Neural progenitor cell (in vitro differentiated cells): ENCODE results near the gene PAQR7. TPM values are rescaled to one million over a fixed set of nuclear protein-coding genes. Genes with fewer than 3 reads are reported as not detected.

ENCODE experiments used
- DNase-seq: peaks from one replicate; pipeline ENCODE4 v3.0.0-alpha.2; 2016; ENCODE audit warnings: low spot score
- H2AFZ ChIP-seq: fragments of 200-600 bp; sonication (generic); replicated peaks from 2 replicates; pipeline ENCODE4 v1.6.1; 2016; ENCODE audit warnings: antibody characterized with exemption
- H3F3A ChIP-seq: fragments of 200-600 bp; sonication (generic); 2 replicates; pipeline ENCODE4 v1.6.1; 2016; ENCODE audit warnings: antibody characterized with exemption, low read depth
- H3K27ac ChIP-seq: fragments of 200-600 bp; sonication (generic); 2 replicates; pipeline ENCODE4 v1.5.1; 2016; ENCODE audit warnings: mild to moderate bottlenecking
- H3K27me3 ChIP-seq: fragments of 200-600 bp; sonication (generic); 2 replicates; pipeline ENCODE4 v1.6.1; 2016; ENCODE audit warnings: mild to moderate bottlenecking, moderate library complexity
- H3K36me3 ChIP-seq: fragments of 200-600 bp; sonication (generic); 2 replicates; pipeline ENCODE4 v1.5.1; 2016
- H3K4me1 ChIP-seq: fragments of 200-600 bp; sonication (generic); 2 replicates; pipeline ENCODE4 v1.6.1; 2016; ENCODE audit warnings: mixed run types
- H3K4me2 ChIP-seq: fragments of 200-600 bp; sonication (generic); 2 replicates; pipeline ENCODE4 v1.6.1; 2016
- H3K4me3 ChIP-seq: fragments of 200-600 bp; sonication (generic); 2 replicates; pipeline ENCODE4 v1.5.1; 2016
- H3K79me2 ChIP-seq: fragments of 200-600 bp; sonication (generic); 2 replicates; pipeline ENCODE4 v1.6.1; 2016; ENCODE audit warnings: low read depth
- H3K9ac ChIP-seq: fragments of 200-600 bp; sonication (generic); 2 replicates; pipeline ENCODE4 v1.6.1; 2016
- H3K9me3 ChIP-seq: fragments of 200-600 bp; sonication (generic); 2 replicates; pipeline ENCODE4 v1.5.1; 2016; ENCODE audit warnings: low read depth
- H4K20me1 ChIP-seq: fragments of 200-600 bp; sonication (generic); 2 replicates; pipeline ENCODE4 v1.6.1; 2016; ENCODE audit warnings: low read depth
- H3K27ac Mint-ChIP-seq: 3 replicates; pipeline ENCODE4 v1.8.0; 2021; ENCODE audit warnings: mixed read lengths
- H3K27me3 Mint-ChIP-seq: 2 replicates; pipeline ENCODE4 v1.8.0; 2022; ENCODE audit warnings: low read depth, mild to moderate bottlenecking, inconsistent platforms, moderate library complexity, mixed read lengths; ENCODE audit not compliant: insufficient read depth
- H3K36me3 Mint-ChIP-seq: 3 replicates; pipeline ENCODE4 v1.8.0; 2021; ENCODE audit warnings: mixed read lengths
- H3K4me1 Mint-ChIP-seq: 3 replicates; pipeline ENCODE4 v1.8.0; 2021; ENCODE audit warnings: mixed read lengths
- H3K4me3 Mint-ChIP-seq: 3 replicates; pipeline ENCODE4 v1.8.0; 2021; ENCODE audit warnings: mild to moderate bottlenecking, moderate library complexity, mixed read lengths
- H3K9me3 Mint-ChIP-seq: 3 replicates; pipeline ENCODE4 v1.8.0; 2020; ENCODE audit warnings: mixed read lengths
- EZH2 ChIP-seq: fragments of 200-600 bp; sonication (generic); IDR thresholded peaks from 2 replicates; pipeline ENCODE4 v1.6.1; 2017; ENCODE audit warnings: antibody characterized with exemption, mild to moderate bottlenecking, moderate library complexity
- EZH2phosphoT487 ChIP-seq: fragments of 200-600 bp; sonication (generic); IDR thresholded peaks from 2 replicates; pipeline ENCODE4 v1.6.1; 2017; ENCODE audit warnings: antibody characterized with exemption
- total RNA-seq: library from RNA; depleted of rRNA; stranded (reverse); fragments of >200 nt; gene quantifications from 2 replicates; pipeline ENCODE4 v1.2.3, GENCODE V29; 2015; ENCODE audit warnings: low replicate concordance
- TF ChIP-seq, protein P1 (sequence below): fragments of 200-600 bp; sonication (generic); IDR thresholded peaks from 2 replicates; pipeline ENCODE4 v1.5.1; 2017; ENCODE audit warnings: antibody characterized with exemption, mild to moderate bottlenecking

Gene PAQR7
- total RNA-seq, 1 donor from 2014 or later = 1.1 TPM

DNA sequence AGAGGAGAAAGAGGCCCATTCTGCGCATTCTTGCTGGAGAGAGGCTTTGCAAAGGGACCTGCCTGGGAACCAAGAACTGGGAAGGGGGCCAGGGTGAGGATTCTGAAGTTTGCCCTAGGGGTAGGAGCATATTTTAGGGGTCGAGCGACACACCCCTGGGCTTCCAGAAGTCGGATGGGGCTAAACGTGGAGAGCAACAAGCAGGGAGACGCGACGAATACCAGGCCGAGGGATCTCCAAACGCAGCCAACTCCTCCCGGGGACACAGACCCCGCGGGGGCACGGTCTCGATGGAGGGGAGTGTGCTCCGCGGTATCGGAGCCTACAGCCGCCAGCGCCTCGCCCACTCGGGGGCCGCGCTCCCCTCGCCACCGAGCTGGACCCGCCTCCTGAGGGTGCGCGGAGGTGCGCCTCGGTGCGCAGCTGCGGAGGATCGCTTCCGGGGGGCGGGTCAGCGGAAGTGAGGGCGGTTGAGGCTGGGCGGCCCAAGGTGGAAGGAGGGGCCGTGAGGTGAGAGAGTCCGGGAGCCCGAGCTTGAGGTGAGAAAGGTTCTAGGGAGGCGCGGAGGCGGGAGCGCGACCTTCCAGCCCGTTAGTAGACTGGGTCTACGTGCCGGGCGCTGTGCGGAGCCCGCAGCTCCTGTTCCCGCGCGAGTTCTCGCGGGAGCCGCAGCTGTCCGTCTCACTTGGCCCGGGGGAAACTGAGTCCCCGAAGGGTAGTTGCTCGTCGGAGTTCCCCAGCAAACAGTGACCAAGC is 55.8 kb downstream of the PAQR7 start, which contains the start of gene MTFR1L:
Gene MTFR1L (plus strand): TSS at position 464 of the 756 bp plus-strand sequence. CDS start 3,151 bp downstream, outside the sequence.
- H2AFZ ChIP-seq = peak within 1 kb of the TSS; percentile 72
- H3F3A ChIP-seq = peaks cover 25% of the 10 kb centered on the region
- peak within 1 kb of the TSS; percentile 75 for H3K4me3 ChIP-seq
- peak within 1 kb of the TSS; percentile 43 for H3K9ac ChIP-seq
- peaks cover 7% of the 10 kb centered on the region for H3K36me3 Mint-ChIP-seq
- H3K27ac ChIP-seq = no peak within 1 kb of the TSS
- H3K9me3 Mint-ChIP-seq = no peaks in the 10 kb centered on the region
- peaks cover 10% of the 10 kb centered on the region for H3K4me1 ChIP-seq
- peak; percentile 86 for DNase-seq
- no peaks in the 10 kb centered on the region for H3K36me3 ChIP-seq
- H3K9me3 ChIP-seq = no peaks in the 10 kb centered on the region
- H3K27me3 Mint-ChIP-seq = peaks cover 11% of the 10 kb centered on the region
- H3K27ac Mint-ChIP-seq = peak within 1 kb of the TSS; percentile 97
- TF ChIP-seq EZH2 = no peak
- TF ChIP-seq, protein P1, sequence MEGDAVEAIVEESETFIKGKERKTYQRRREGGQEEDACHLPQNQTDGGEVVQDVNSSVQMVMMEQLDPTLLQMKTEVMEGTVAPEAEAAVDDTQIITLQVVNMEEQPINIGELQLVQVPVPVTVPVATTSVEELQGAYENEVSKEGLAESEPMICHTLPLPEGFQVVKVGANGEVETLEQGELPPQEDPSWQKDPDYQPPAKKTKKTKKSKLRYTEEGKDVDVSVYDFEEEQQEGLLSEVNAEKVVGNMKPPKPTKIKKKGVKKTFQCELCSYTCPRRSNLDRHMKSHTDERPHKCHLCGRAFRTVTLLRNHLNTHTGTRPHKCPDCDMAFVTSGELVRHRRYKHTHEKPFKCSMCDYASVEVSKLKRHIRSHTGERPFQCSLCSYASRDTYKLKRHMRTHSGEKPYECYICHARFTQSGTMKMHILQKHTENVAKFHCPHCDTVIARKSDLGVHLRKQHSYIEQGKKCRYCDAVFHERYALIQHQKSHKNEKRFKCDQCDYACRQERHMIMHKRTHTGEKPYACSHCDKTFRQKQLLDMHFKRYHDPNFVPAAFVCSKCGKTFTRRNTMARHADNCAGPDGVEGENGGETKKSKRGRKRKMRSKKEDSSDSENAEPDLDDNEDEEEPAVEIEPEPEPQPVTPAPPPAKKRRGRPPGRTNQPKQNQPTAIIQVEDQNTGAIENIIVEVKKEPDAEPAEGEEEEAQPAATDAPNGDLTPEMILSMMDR = no peak
- no peak for TF ChIP-seq EZH2phosphoT487
- peaks cover 29% of the 10 kb centered on the region for H3K4me1 Mint-ChIP-seq
- peaks cover 5% of the 10 kb centered on the region for H3K27me3 ChIP-seq
- peaks cover 18% of the 10 kb centered on the region for H4K20me1 ChIP-seq
- peak within 1 kb of the TSS; percentile 88 for H3K4me2 ChIP-seq
- peak within 1 kb of the TSS; percentile 99 for H3K4me3 Mint-ChIP-seq
- H3K79me2 ChIP-seq = peaks cover 25% of the 10 kb centered on the region

DNA sequence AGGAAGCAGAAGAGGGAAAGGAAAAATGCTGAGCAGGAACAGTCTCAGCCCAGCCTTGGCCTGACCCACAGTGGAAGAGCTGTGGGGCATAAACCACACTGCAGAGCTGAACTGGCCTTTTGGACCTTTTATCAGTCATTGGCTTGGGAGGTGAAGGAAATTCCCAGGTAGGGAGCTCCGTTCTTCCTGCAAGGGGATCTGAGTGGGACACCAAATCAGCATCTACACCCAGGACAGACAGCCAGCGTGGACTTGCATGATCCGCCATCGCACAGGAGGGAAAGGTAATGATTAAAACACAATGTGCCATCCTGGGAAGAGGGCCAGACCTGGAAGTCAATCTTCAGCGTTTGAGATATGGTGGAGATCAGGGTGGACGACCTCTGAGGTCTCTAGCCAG is 56.9 kb downstream of the PAQR7 start:
- Histone ChIP-seq H3K4me2 (peak overlapping the region; percentile 88), H3K9ac (no peak overlapping the region), H2AFZ (no peak overlapping the region), H3K9me3 (no peaks in the 10 kb centered on the region), H3F3A (peaks cover 25% of the 10 kb centered on the region), H3K4me1 (peaks cover 10% of the 10 kb centered on the region), H3K36me3 (no peaks in the 10 kb centered on the region), H3K27ac (no peak overlapping the region), H3K27me3 (peaks cover 5% of the 10 kb centered on the region), H3K79me2 (peaks cover 25% of the 10 kb centered on the region), H3K4me3 (peak overlapping the region; percentile 75), H4K20me1 (peaks cover 18% of the 10 kb centered on the region)
- Mint-ChIP-seq H3K27me3 (peaks cover 11% of the 10 kb centered on the region), H3K36me3 (peaks cover 6% of the 10 kb centered on the region), H3K4me3 (peak overlapping the region; percentile 99), H3K9me3 (no peaks in the 10 kb centered on the region), H3K4me1 (peaks cover 29% of the 10 kb centered on the region), H3K27ac (peak overlapping the region; percentile 97)
- TF ChIP-seq EZH2phosphoT487 (no peak), EZH2 (no peak)
- TF ChIP-seq, protein P1 = no peak
- no peak for DNase-seq

DNA sequence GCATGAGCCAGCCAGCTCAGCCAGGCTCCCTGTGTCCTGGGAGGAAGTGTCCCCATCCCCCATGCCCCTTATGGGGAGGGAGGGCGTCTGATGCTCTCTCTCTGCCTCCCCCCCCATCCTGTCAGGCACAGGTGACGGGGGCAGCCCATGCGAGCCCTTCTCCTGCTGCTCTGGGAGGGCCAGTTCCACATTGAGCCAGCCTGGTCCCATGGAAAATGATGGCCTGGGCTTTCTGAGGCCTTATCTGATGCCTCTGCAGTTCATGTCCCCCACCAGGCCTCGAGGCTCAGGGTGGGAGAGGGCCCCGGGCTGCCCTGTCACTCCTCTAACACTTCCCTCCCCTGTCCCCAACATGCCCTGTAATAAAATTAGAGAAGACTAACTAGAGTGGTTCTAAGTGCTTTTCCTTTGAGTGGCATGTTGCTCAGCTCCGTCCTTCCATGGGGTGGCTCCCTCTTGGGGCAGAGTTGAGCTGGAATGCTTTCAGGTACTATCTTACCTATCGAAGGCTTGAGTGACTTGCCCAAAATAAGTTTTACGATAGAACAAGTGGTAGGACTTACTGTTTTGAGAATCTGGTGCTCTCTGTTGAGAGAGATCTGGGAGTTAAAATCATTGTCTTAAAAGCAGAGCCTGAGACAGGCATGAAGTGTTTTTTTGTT is 57.5 kb downstream of the PAQR7 start:
- H3F3A ChIP-seq = peaks cover 25% of the 10 kb centered on the region
- H2AFZ ChIP-seq = no peak overlapping the region
- no peaks in the 10 kb centered on the region for H3K36me3 ChIP-seq
- no peaks in the 10 kb centered on the region for H3K9me3 ChIP-seq
- no peak overlapping the region for H3K4me3 ChIP-seq
- H4K20me1 ChIP-seq = peaks cover 18% of the 10 kb centered on the region
- peaks cover 10% of the 10 kb centered on the region for H3K4me1 ChIP-seq
- H3K4me2 ChIP-seq = peak overlapping the region; percentile 88
- H3K27ac ChIP-seq = no peak overlapping the region
- peaks cover 5% of the 10 kb centered on the region for H3K27me3 ChIP-seq
- H3K9me3 Mint-ChIP-seq = no peaks in the 10 kb centered on the region
- H3K4me1 Mint-ChIP-seq = peaks cover 29% of the 10 kb centered on the region
- H3K27ac Mint-ChIP-seq = peak overlapping the region; percentile 72
- peaks cover 8% of the 10 kb centered on the region for H3K36me3 Mint-ChIP-seq
- TF ChIP-seq, protein P1 = peak; percentile 34
- TF ChIP-seq EZH2phosphoT487 = no peak
- H3K79me2 ChIP-seq = peaks cover 25% of the 10 kb centered on the region
- peaks cover 14% of the 10 kb centered on the region for H3K27me3 Mint-ChIP-seq
- peak overlapping the region; percentile 99 for H3K4me3 Mint-ChIP-seq
- DNase-seq = no peak
- H3K9ac ChIP-seq = no peak overlapping the region
